ENCODE data around the gene PPEF1.

- no peak for TF ChIP-seq CTCF (conservative IDR thresholded peaks at IDR 0.05; ENCODE audit: low read depth, low read length)
- TF ChIP-seq POLR2A (IDR thresholded peaks at IDR 0.05; ENCODE audit: low read depth, low read length): no peak
- TF ChIP-seq ELK1 (IDR thresholded peaks at IDR 0.05; ENCODE audit: borderline replicate concordance, low read depth, low read length): no peak
These were observed 167.3 kb downstream of the PPEF1 start for GRCh38 chrX:18874560-18875255.
